HG03469 (cell line): ENCODE results near the gene NSA2.

Experiments used
- ATAC-seq: cut with Tn5 transposase; IDR thresholded peaks from one replicate; pipeline ENCODE4 v1.9.1; 2021; ENCODE audit warnings: mild to moderate bottlenecking, moderate library complexity, moderate number of reproducible peaks; ENCODE audit not compliant: unreplicated experiment

NSA2 gene

DNA sequence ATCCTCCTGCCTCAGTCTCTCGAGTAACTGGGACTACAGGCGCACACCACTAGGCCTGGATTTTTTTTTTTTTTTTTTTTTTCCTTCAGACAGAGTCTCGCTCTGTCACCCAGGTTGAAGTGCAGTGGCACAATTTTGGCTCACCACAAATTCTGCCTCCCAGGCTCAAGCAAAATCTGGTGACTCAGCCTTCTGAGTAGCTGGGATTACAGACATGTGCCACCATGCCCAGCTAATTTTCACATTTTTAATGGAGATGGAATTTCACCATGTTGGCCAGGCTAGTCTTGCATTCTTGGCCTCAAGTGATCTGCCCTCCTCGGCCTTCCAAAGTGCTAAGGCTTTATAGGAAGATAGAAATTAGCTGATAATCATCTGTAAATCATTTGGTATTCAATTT lies 43.9 kb downstream of the NSA2 start:
- no peak for ATAC-seq

DNA sequence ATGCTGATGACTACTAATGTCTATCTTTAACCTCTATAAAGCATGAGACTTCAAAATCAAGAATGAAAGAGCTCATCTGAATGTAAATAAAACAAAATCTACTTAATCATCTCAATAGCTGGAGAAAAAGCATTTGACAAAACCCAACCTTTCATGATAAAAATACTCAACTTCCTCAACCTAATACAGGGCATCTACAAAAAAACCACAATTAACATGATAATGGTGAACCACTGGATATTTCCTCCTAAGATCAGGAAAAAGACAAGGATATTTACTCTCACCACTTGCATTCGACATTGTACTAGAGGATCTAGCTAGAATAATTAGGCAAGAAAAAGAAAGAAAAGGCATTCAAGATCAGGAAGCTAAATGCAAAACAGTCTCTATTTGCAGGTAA lies 49.8 kb downstream of the NSA2 start:
- ATAC-seq: no peak

DNA sequence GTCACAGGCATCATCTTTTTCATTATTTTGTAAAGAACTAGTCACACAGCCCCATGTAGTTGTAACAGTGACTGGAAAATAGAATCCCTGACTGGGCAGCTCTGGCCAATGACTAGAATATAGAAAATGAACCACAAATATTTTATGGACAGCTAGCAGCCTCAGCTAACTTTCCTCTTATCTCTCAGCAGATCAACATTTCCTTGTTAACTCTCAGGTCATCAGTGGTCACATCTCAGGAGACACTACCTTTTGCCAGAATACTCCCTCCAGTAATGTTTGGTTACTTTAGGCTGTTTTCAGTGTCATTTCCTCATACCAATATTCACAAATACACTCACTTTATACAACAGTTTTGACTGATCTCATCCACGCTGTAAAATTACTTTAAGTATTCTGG lies 55.2 kb downstream of the NSA2 start:
- no peak for ATAC-seq

DNA sequence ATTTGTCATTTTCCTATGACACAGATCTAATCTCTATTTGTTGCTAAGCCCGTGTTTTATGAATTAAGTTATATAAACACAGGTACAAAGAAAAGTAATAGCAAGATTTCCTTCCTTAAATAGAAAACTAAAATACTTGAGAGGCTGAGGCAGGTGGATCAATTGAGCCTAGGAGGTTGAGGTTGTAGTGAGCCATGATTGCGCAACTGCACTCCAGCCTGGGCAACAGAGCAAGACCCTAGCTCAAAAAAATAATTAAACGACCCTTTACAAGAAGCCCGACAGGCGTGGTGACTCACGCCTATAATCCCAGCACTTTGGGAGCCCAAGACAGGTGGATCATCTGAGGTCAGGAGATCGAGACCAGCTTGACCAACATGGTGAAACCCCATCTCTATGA lies 62.4 kb downstream of the NSA2 start:
- no peak for ATAC-seq
